ENCODE results near the gene UBA52. TPM values are rescaled to one million over a fixed set of nuclear protein-coding genes. Genes with fewer than 3 reads are reported as not detected.

Gene UBA52
- total RNA-seq, 2 donors from 2014 or later, result 991 to 1,174 TPM

GRCh38 chr19:18594096-18594823 lies 22.6 kb downstream of the UBA52 start:
- Histone ChIP-seq H3K4me1 (peaks cover 17% of the 10 kb centered on the region), H3K9ac (ENCODE audit: low read depth in 2 of 2, low read length in 2 of 2) (peak overlapping the region in 1 of 2 donors; percentile 35), H3K36me3 (no peaks in the 10 kb centered on the region), H3K9me3 (no peaks in the 10 kb centered on the region), H3K27me3 (peaks cover 18% of the 10 kb centered on the region), H3K4me3 (peak overlapping the region; percentile 19), H3K27ac (no peak overlapping the region)
- TF ChIP-seq CTCF (IDR thresholded peaks at IDR 0.05), result peak; percentile 78
- DNase-seq, result peak; percentile 73
- intact Hi-C loops (cut with DNase I), result loop anchor here (5.0 kb wide), 1 partner anchor 253 kb away; no protein-coding TSS in a partner anchor

- TF ChIP-seq CTCF (IDR thresholded peaks at IDR 0.05), result no peak
- DNase-seq, result no peak
- Histone ChIP-seq H3K4me1 (peaks cover 10% of the 10 kb centered on the region), H3K27ac (no peak overlapping the region), H3K27me3 (peaks cover 21% of the 10 kb centered on the region), H3K9ac (ENCODE audit: low read depth in 2 of 2, low read length in 2 of 2) (no peak overlapping the region), H3K9me3 (no peaks in the 10 kb centered on the region), H3K4me3 (peak overlapping the region; percentile 19), H3K36me3 (no peaks in the 10 kb centered on the region)
- intact Hi-C loops (cut with DNase I), result loop anchor here (5.0 kb wide), 1 partner anchor 252 kb away; no protein-coding TSS in a partner anchor
These were observed 23.2 kb downstream of the UBA52 start for GRCh38 chr19:18594824-18595373.

- no peaks in the 10 kb centered on the region for H3K36me3 ChIP-seq
- intact Hi-C loops (cut with DNase I), result no loop called here
- DNase-seq, result no peak
These were observed 23.8 kb downstream of the UBA52 start for GRCh38 chr19:18595475-18595874.

GRCh38 chr19:18596752-18597157 lies 25.1 kb downstream of the UBA52 start:
- Histone ChIP-seq H3K36me3 (no peaks in the 10 kb centered on the region), H3K27ac (no peak overlapping the region), H3K4me3 (no peak overlapping the region), H3K27me3 (peaks cover 23% of the 10 kb centered on the region), H3K9me3 (no peaks in the 10 kb centered on the region), H3K4me1 (peaks cover 10% of the 10 kb centered on the region), H3K9ac (ENCODE audit: low read depth in 2 of 2, low read length in 2 of 2) (no peak overlapping the region)
- TF ChIP-seq CTCF (IDR thresholded peaks at IDR 0.05), result no peak
- peak; percentile 66 for DNase-seq
- intact Hi-C loops (cut with DNase I), result no loop called here

More at GRCh38 chr19:18595475-18595874, 23.8 kb downstream of the UBA52 start:
- H3K27me3 ChIP-seq, result peaks cover 23% of the 10 kb centered on the region
- peaks cover 10% of the 10 kb centered on the region for H3K4me1 ChIP-seq
- H3K9me3 ChIP-seq, result no peaks in the 10 kb centered on the region
- no peak overlapping the region for H3K9ac ChIP-seq (ENCODE audit: low read depth in 2 of 2, low read length in 2 of 2)
- no peak overlapping the region for H3K27ac ChIP-seq
- H3K4me3 ChIP-seq, result no peak overlapping the region
- no peak for TF ChIP-seq CTCF (IDR thresholded peaks at IDR 0.05)

GRCh38 chr19:18597809-18598660 lies 26.4 kb downstream of the UBA52 start:
- peaks cover 30% of the 10 kb centered on the region for H3K27me3 ChIP-seq
- DNase-seq, result no peak
- no peak overlapping the region for H3K27ac ChIP-seq
- no peaks in the 10 kb centered on the region for H3K36me3 ChIP-seq
- H3K9ac ChIP-seq (ENCODE audit: low read depth in 2 of 2, low read length in 2 of 2), result no peak overlapping the region
- no peak for TF ChIP-seq CTCF (IDR thresholded peaks at IDR 0.05)
- H3K4me1 ChIP-seq, result peaks cover 10% of the 10 kb centered on the region
- H3K9me3 ChIP-seq, result no peaks in the 10 kb centered on the region
- intact Hi-C loops (cut with DNase I), result no loop called here
- no peak overlapping the region for H3K4me3 ChIP-seq
